Astrocyte of the cerebellum (primary cell): ENCODE data around the gene TCP10L.
A peak's percentile ranks its signal among the peaks of the same experiment; 100 is the strongest.

Experiments used
- DNase-seq: peaks from one replicate; pipeline ENCODE4 v3.0.0-alpha.2; 2011; ENCODE audit warnings: low read depth
- H3K4me3 ChIP-seq: 2 replicates; pipeline ENCODE4 v1.5.1; 2011; ENCODE audit warnings: mild to moderate bottlenecking, low read depth, low read length, moderate library complexity
- CTCF ChIP-seq: IDR thresholded peaks from 2 replicates; pipeline ENCODE4 v1.5.1; 2012; ENCODE audit warnings: low read length, low read depth, moderate library complexity, mild to moderate bottlenecking; ENCODE audit errors: missing control alignments
- in situ Hi-C: cut with HindIII; loops from 2 replicates; pipeline ENCODE4 v1.10.0; 2017; ENCODE audit warnings: low sequenced_read_pairs

The TCP10L gene

GRCh38 chr21:32529679-32530078, 55.6 kb downstream of the TCP10L start:
- no peak overlapping the region for H3K4me3 ChIP-seq
- no peak for TF ChIP-seq CTCF
- no peak for DNase-seq
- in situ Hi-C loops = no loop called here

- no peak for TF ChIP-seq CTCF
- no peak for DNase-seq
- in situ Hi-C loops = no loop called here
- no peak overlapping the region for H3K4me3 ChIP-seq
Measured at GRCh38 chr21:32525282-32525681, 60.0 kb downstream of the TCP10L start.

GRCh38 chr21:32523988-32524719, 61.2 kb downstream of the TCP10L start:
- in situ Hi-C loops = loop anchor here (5.0 kb wide), 1 partner anchor 107 kb away; no protein-coding TSS in a partner anchor

More at GRCh38 chr21:32523988-32524719, 61.2 kb downstream of the TCP10L start:
- H3K4me3 ChIP-seq = no peak overlapping the region
- no peak for TF ChIP-seq CTCF
- DNase-seq = peak; percentile 72
